GM21576 (cell line): Measurements from ENCODE around the gene GBX2.
"Not testable (repeated sequence)": the region's sequence is repeated elsewhere in the genome, so short reads cannot be mapped to it uniquely, and the experiment has no call there.

Experiments
- ATAC-seq: cut with Tn5 transposase; IDR thresholded peaks from one replicate; pipeline ENCODE4 v1.9.1; 2021; ENCODE audit warnings: mild to moderate bottlenecking, moderate library complexity; ENCODE audit not compliant: unreplicated experiment

The GBX2 gene

DNA sequence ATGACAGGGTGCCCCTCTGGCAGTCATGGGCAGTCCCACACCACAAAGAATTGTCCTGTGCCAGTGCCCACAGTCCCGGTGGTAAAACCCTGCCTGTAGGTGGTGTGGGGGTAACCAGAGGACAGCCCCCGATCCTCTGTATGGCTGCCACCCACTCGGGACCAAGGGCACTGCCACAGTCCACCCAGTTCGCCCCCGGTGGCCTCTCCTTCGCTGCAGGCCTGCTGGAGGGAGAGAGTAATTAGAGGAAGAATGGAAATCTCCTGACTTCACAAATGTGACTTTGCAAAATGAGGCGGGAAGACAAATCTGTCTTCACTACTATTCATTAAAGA, 11.4 kb downstream of the GBX2 start:
- no peak for ATAC-seq

DNA sequence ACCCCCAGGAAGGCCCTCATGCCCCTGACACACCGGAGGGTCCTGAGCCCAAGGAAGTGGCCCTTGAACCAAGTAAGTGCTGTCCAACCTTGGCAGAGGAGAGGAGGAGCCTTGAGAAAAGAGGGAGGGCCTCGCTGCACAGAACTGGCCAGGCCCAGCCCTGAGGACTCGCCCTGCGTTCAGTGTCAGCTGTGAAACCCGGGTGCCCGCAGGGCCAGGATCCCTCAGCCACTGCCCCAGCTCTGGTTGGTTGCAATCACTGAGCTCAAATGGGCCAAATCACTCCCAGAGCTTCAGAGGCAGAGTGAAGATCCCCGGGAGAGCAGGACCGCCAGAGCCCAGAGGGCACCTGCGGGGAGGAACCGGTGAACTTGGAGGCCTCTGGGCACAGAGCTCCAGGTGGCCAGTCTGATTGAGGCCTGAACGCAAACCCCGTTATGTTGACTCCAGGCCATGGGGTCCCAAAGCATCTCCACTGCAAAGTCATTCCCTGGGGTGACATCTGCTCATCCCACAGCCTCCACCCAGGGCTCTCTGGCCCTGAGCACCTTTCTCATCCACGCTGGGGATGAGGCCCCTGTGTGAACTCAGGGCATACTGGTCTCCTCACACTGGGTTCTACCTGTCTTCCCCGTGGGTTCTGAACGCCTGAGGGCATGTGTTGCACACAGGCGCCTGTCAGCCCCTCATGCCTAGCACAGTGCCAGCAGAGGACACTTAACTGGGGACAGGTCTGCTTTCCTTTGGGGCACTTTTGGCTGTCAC, 11.9 kb downstream of the GBX2 start:
- no peak for ATAC-seq

DNA sequence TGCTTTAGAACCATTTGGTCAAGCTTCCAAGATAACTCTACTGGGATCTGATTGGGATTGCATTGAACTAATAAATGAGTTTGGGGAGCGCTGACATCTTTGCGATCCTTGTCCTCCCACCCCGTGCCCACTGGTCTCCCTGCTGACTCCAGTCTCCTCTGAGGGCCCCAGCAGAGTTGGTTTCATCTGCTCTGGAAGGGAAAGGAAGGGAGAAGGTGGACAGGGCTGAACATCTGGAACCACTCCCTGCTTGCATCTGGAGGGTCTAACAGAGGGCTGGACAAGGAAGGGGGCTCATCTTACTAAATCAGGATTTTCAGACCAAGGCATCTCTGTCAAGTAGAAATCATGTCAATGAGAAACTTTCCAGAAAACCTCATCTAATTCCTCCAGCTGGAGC, 12.8 kb downstream of the GBX2 start:
- ATAC-seq = no peak

DNA sequence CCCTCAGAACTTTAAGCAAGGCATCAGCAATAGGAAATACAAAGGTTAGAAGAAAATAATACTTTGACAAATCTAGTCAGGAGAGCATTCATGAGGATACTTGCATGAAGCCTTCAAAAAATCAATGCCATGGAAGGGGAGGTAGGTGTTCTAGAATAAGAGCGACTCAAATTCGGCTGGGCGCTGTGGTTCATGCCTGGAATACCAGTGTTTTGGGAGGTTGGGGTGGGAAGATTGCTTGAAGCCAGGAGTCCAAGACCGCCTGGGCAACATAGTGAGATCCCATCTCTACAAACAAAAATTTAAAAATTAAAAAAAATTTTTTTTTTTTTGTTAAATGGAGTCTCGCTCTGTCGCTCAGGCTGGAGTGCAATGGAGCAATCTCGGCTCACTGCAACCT, 21.8 kb downstream of the GBX2 start:
- ATAC-seq = no peak

DNA sequence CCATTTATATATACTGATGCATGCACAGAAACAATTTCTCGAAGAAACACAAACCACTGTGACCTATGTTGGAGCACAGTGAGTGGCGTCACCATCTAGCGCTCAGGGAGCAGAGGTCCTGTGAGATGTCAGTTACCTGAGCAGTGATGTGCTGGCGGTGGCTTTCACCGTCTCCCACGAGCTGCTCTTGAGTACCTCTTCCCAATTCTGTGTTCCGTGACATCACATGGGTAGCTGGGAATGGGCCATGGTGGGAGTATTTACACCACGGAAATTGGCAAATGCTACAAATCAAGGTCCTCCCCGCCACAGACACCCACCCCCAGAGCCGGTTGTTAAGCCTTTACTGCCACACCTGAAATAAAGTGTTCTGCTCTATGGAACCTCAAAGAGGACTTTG, 24.4 kb downstream of the GBX2 start:
- ATAC-seq = no peak

DNA sequence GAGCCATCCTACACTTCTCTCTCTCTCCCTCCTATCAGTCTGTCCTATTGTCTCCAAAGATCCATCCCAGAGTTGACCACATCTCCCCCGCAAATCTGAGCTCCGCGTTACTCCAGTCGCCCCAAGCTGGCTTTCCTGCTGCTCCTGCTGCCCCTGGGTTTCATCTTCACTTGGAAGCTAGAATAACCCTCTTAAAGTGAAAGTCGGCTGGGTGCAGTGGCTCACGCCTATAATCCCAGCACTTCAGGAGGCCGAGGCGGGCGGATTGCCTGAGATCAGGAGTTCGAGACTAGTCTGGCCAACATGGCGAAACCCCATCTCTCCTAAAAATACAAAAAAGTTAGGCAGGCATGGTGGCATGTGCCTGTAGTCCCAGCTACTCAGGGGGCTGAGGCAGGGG, 26.6 kb downstream of the GBX2 start:
- not testable (repeated sequence) for ATAC-seq

DNA sequence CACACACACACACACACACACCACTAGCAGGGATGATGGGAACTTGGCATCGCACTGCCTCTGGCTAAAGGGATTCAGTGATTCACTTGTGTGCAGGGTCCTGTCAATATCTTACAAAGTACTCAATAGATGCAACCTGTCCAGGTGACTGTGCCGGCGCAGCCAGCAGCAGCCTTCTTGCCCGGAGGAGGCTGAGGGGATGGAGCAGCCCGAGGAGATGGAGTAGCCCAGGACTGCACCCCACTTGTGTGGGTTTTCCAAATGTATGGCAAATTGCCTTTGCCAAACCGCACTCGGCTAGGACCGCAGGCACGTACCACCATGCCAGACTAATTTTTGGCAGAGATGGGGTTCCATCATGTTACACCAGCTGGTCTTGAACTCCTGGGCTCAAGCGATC, 31.1 kb downstream of the GBX2 start:
- no peak for ATAC-seq

DNA sequence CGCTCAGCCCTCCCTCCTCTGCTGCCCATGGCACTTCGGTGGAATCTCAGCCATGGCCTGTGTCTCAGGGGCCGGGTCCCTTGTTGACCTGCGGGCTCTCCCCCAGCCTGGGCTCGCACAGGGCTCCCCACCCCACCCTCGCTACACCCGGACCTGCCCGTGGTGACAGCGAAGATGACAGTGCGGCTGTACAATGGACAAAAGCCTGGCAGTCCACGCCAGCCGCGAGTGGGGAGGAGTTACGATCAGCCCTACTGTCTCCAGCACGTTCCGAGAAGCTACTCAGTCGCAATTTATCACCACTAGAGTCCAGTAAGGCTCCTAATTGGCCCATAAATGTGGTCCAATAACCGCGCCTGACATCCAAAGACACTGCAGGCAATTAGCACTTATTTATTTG, 31.6 kb downstream of the GBX2 start:
- ATAC-seq = no peak

DNA sequence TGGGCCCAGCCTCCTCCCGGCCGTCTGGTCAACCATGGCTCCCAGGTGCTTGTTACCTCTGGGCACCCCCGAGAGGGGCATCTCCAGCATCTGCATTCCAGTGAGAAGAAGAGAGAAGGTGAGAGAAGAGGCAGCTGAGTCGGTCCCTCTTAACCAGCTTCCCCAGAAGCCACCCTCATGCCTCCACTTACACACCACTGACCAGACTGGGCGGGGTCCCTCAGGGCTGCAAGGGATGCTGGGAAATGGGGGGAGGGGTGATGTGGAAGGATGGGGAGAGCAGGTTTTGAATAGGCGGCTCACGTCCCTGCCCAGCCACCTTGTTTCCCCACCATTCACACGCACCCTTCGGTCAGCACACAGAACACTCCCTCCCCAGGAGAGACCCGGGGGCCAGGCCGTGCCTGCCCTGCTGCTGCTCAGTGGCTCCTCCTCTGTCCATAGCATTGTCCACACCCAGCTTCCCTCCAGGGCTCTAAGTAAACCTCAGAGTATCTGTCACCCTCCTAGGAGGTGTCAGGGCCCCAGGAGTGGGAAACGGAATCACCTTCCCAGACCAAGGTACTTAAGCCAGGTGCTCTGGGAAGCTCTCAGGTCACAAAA, 34.7 kb downstream of the GBX2 start:
- no peak for ATAC-seq

DNA sequence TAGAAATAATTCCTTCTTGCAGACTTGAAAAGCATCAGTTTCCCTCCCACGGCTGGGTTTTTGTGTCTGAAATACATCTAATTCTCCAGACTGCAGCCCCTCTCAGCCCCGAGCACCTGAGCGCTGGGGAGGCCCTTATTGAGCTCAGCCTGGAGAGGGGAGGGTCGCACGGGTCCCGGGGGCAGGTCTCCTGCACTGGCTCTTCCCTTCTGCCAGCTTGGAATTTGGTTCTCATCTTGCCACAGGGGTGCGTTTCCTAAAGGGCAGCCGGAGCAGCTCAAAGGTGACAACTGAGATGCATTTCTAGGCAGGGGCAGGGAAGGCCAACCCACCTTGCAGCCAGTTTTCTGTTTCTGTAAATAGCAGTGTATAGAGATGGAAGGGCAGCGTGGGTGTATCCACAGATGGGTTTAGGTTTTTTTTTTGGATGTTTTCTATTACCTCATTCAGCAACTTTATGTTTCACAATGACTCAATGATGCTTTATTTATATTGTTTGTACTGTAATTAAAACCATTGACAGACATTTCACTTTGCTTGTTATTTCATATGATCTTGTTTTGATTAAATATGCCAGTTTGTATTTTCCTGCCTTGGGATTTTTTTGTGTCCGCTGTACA, 37.0 kb downstream of the GBX2 start:
- ATAC-seq = no peak

DNA sequence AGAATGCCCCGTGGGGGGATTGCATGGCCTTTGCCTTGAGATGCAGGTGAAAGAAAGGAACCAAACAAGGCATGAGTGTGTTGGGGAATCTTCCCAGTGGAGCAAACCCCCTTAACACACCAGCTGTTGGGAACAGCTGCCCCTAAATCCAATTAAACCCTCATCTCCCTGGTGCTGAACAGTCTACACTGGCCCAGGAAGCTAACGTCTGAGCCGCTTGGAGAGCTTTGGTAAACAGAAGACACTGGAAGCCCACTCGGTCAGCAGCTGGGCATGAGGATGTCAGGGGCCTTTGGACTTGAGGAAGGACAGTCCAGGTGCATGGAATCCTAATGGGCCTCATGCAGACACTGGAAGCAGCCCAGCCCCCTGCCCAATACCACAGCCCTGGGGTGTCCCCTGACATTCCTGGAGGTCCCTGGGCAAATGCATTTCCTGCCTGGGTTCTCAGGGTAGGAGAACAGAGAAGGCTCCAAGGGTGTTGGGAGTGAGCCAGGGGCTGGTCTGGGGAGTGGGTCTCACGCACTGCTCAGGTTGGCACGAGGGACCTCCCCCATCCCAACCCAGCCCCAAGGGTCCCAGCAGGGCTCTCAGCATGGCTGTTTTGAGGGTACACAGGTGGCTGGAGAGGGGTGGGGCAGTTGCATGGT, 37.7 kb downstream of the GBX2 start:
- no peak for ATAC-seq

DNA sequence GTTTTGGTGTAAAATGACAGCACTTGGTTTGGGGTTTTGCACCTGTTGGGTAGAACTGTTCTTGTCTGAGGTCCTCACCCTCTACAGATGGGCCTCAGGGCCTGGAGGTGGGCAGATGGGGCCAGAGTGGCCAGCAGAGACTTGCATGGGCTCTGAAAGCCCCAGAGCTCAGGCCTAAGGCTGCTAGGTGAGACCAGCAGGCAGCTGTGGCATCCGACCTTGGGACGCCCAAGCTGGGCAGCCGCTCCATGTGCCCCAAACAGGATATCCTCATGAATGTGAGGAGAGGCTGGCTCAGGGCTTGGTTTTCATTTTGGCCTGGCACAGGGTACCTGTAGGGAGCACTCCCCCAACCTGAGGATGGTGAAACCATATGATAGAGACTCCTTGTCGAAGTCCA, 38.3 kb downstream of the GBX2 start:
- ATAC-seq = no peak

DNA sequence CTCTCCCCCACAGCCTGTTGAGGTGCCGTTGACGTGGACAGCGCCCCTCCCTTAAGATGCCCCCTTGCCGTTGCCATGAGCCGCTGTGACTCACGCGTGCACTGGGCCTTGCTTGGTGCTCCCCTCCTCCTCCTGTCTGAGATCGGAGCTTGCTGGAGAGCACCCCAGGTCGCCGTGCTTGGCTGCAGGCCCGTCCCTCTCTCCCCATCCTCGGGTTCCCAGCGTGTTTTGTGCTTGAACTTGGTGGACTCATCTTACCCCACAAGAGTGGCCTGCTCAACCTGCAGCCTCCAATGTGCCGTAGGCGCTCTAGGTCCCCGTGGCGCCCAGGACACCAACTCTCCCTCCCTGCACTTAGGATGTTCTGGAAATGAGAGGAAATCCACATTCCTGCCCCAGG, 39.9 kb downstream of the GBX2 start:
- no peak for ATAC-seq

DNA sequence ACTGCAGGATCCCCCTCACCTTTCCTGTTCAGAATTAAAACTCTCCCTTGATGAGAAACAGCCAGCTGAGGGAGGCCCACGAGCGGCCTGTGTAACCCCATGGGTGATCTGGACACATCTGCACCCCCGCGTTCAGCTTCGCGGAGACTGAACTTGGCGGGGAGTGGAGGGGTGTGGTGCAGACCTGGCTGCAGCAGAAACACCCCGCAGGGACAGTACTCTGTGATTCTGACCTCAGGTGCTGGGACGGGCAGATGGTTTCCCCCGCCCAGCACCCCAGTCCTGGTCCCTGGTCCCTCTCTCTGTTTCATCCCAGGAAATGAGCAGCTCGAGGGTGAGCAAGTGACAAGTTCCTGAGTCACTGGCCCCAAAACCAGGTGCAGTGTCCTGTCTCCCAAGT, 41.2 kb downstream of the GBX2 start:
- ATAC-seq = no peak

DNA sequence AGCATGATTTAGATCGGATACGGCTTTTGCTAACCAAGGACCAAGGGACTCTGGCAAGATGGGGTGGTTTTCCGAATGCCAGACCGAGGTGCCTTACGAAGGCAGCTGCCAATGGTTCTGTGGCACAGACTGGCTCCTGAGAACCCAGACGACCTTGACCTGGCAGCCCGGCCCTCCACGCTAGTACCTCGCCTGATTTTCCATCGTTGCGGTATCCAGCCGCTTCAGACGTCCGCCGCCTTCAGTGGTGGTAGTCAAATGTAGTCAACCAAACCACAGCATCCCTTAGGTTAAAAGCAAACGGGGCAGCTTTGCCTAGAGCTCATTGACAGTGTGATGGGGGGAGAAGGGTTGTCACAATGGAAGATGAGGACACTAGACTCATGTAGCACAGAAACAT, 42.6 kb downstream of the GBX2 start:
- ATAC-seq = no peak

DNA sequence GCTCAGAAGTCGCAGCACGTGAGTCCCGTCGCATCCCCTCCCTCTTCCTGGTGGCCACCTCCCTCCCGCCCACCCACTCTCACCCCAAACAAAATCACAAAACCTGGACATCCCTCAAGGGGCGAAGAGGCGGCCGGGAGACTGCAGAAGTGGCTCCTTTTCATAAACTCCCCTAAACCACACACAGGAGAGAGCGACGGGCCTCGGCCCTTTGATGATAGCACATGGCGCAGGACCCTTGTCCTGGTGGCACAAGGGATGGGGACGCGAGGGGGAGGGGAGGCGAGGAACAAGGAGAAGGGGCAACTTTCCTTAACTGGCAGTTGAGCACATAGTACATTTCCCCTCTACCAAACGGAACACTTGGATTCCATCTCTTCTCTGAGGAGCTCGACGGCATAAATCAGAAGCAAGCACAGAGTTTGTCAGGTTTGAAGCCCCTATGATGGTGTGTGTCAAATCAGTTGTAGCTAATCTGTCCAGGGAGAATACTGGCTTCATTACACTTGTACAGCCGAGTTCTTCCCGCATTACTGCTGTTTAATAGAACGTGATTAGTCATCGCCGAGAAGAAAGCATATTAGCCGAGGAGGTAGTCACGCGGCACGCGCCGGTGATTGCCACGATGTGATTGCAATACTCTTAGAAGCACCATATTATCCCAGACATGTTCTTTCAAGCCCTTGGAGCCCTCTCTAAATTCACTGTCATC, 43.8 kb downstream of the GBX2 start:
- no peak for ATAC-seq

DNA sequence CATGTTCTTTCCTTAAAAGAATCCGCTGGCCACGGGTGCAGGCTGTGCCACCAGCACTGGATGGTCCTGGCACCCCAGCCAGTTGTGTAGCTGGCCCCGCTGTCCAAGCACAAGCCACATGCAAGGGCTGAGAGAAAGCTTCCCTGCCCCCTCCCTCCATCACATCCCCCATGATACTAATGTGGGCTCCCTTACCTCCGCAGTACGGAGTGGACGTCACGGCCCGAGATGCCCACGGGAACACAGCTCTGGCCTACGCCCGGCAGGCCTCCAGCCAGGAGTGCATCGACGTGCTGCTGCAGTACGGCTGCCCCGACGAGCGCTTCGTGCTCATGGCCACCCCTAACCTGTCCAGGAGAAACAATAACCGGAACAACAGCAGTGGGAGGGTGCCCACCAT, 44.5 kb downstream of the GBX2 start:
- no peak for ATAC-seq

DNA sequence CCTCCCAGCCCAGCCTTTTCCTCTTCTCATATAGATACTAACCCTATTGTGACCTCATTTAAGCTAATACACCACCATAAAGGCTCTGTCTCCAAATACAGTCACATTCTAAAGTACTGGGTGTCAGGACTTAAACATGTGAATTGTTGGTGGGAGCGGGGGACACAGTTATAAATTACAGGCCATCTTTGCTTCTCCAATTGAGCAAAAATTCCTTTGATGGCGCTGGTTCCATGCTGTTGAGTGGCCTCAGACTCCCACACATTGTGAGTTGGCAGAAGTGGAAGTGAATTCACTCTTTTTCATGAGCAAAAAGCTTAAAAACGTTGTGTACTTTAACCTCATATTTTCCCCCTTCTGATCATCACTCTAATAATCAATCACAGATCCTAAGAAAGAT, 46.0 kb downstream of the GBX2 start:
- ATAC-seq = no peak

DNA sequence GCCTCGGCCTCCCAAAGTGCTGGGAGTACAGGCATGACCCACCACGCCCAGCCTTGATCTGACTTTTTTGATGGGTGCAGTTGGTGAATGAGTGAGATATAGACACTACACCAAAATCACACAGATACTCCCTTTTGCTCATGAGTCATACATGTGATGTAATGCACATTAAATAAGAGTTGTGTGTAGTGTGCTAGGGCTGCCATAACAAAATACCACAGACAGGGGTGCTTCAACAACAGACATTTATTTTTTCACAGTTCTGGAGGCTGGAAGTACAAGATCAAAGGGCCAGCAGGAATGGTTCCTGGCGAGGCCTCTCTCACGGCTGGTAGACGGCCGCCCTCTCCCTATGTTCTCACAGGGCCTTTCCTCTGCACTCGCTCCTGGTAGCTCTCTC, 46.6 kb downstream of the GBX2 start:
- ATAC-seq = no peak

DNA sequence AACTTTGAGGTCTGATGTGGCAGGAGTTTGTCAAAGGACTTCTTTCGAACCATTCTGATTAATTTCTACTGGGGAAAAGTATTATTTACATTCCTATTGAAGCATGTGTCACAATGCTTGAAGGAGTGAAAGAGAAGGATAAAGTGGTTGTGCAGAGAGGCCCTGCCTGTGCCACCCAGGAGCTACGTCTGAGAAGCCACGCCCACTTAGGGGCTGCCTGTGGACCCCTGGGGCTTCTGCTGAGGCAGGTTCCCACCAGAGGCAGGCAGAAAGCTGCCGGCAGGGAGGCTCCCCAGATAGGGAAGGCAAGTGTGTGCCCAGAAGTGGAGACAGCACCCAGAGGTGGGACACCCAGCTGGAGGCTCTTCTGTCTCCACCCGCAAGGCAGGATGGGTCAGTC, 47.4 kb downstream of the GBX2 start:
- no peak for ATAC-seq

DNA sequence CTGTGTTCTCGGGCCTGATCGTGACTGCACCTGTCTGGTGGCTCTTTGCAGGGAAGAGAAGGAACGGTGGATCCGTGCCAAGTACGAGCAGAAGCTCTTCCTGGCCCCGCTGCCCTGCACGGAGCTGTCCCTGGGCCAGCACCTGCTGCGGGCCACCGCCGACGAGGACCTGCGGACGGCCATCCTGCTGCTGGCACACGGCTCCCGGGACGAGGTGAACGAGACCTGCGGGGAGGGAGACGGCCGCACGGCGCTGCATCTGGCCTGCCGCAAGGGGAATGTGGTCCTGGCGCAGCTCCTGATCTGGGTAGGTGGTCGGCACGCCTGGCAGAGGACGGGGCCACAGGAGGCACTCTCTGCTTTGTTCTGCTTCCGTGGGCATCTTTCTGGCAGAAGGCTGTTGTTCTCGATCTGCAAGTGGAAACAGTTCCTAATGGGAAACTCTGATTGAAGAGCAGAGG, 48.0 kb downstream of the GBX2 start:
- ATAC-seq = no peak
